ENCODE measurements around the gene CDK5.

The CDK5 gene

GRCh38 chr7:151053751-151054150 is 3.9 kb downstream of the CDK5 start:
- no peak for DNase-seq (ENCODE audit: low read depth)
- H3K4me3 ChIP-seq (ENCODE audit: low read length): no peak overlapping the region
- no peak for TF ChIP-seq CTCF (conservative IDR thresholded peaks at IDR 0.05; ENCODE audit: low read depth, low read length)

GRCh38 chr7:151053096-151053495 is 4.6 kb downstream of the CDK5 start:
- no peak for TF ChIP-seq CTCF (conservative IDR thresholded peaks at IDR 0.05; ENCODE audit: low read depth, low read length)
- DNase-seq (ENCODE audit: low read depth): no peak
- no peak overlapping the region for H3K4me3 ChIP-seq (ENCODE audit: low read length)

GRCh38 chr7:151051108-151051507 is 6.6 kb downstream of the CDK5 start:
- no peak for TF ChIP-seq CTCF (conservative IDR thresholded peaks at IDR 0.05; ENCODE audit: low read depth, low read length)
- no peak for DNase-seq (ENCODE audit: low read depth)
- H3K4me3 ChIP-seq (ENCODE audit: low read length): no peak overlapping the region

GRCh38 chr7:151048911-151049463 is 8.7 kb downstream of the CDK5 start:
- DNase-seq (ENCODE audit: low read depth): no peak
- TF ChIP-seq CTCF (conservative IDR thresholded peaks at IDR 0.05; ENCODE audit: low read depth, low read length): no peak
- no peak overlapping the region for H3K4me3 ChIP-seq (ENCODE audit: low read length)

GRCh38 chr7:151047976-151048815 is 9.5 kb downstream of the CDK5 start, which contains the start of gene ASIC3:
ASIC3 (plus strand) TSS chr7:151048531; CDS start chr7:151048886, 355 bp downstream.
- no peak for DNase-seq (ENCODE audit: low read depth)
- no peak within 1 kb of the TSS for H3K4me3 ChIP-seq (ENCODE audit: low read length)
- TF ChIP-seq CTCF (conservative IDR thresholded peaks at IDR 0.05; ENCODE audit: low read depth, low read length): no peak

GRCh38 chr7:151046603-151047573 is 10.8 kb downstream of the CDK5 start:
- DNase-seq (ENCODE audit: low read depth): no peak
- TF ChIP-seq CTCF (conservative IDR thresholded peaks at IDR 0.05; ENCODE audit: low read depth, low read length): no peak
- no peak overlapping the region for H3K4me3 ChIP-seq (ENCODE audit: low read length)

All from retinal pigment epithelial cell (primary cell).